ENCODE measurements around the gene MLANA.

MLANA gene

DNA sequence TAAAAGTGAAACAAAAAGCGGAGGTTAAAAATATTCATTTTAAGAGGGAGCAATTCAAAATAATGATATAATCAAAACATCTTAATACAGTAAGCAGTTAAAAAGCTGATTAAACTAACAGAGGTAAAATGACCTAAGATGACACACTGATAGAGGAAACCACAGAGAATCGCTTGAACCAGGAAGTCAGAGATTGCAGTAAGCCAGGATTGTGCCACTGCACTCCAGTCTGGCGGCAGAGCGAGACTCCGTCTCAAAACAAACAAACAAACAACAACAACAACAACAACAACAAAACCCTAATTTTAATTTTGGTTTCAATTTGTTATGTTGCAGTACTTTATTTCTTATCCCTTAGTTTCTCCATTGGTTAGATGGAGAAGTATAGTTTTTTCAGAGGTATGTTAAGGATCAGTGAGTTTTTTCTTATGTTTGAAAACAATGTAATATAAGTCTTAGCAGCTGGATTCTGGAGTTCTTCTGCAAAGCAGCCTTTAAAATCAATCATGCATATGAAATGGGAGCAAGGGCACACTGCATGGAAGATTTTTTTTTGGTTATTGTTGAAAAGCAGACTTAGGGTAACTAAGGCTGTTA lies 58.5 kb downstream of the MLANA start:
- TF ChIP-seq, protein P1, sequence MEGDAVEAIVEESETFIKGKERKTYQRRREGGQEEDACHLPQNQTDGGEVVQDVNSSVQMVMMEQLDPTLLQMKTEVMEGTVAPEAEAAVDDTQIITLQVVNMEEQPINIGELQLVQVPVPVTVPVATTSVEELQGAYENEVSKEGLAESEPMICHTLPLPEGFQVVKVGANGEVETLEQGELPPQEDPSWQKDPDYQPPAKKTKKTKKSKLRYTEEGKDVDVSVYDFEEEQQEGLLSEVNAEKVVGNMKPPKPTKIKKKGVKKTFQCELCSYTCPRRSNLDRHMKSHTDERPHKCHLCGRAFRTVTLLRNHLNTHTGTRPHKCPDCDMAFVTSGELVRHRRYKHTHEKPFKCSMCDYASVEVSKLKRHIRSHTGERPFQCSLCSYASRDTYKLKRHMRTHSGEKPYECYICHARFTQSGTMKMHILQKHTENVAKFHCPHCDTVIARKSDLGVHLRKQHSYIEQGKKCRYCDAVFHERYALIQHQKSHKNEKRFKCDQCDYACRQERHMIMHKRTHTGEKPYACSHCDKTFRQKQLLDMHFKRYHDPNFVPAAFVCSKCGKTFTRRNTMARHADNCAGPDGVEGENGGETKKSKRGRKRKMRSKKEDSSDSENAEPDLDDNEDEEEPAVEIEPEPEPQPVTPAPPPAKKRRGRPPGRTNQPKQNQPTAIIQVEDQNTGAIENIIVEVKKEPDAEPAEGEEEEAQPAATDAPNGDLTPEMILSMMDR (IDR thresholded peaks at IDR 0.05; ENCODE audit: control insufficient read depth, insufficient read depth, low read depth, low read length, missing control alignments): no peak
- no peak for DNase-seq (ENCODE audit: low read depth)
- no peak overlapping the region for H3K4me3 ChIP-seq (ENCODE audit: control insufficient read depth, low read depth, low read length)

DNA sequence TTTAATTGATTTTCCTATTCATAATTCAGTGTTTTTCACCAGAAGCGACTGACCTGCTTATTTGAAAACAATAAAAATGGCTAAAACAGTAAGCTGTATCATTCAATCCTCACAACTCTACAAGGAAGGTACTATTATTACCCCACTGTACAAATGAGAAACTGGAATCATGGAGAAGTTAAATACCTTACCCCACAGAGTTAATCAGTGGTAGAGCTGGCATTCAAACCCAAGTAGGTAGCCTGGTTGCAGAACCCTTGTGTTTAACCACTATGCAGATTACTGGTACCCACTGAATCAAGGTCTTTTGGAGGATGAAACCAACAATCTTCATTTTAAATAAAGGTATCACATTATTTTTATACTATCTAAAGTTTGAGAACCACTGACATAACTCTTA lies 59.6 kb downstream of the MLANA start:
- TF ChIP-seq, protein P1 (IDR thresholded peaks at IDR 0.05; ENCODE audit: control insufficient read depth, insufficient read depth, low read depth, low read length, missing control alignments): no peak
- no peak for DNase-seq (ENCODE audit: low read depth)
- H3K4me3 ChIP-seq (ENCODE audit: control insufficient read depth, low read depth, low read length): no peak overlapping the region

DNA sequence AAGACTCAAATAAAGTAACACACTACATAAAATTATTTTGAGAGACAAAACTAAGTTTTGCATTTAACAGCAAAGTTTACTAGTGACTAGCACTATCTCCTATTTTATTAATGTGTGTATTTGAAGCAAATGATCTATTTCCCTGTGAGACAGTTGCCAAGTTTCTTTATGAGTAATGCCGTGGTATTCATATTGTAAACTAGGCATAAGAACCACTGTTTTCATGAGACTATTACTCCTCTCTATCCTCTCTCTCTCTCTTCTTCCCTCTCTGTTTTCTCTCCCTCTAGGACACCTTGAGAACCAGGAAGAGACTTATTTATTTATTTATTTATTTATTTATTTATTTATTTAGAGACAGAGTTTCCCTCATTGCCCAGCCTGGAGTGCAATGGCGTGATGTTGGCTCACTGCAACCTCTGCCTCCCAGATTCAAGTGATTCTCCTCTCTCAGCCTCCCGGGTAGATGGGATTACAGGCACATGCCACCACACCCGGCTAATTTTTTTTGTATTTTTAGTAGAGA lies 61.1 kb downstream of the MLANA start:
- H3K4me3 ChIP-seq (ENCODE audit: control insufficient read depth, low read depth, low read length): no peak overlapping the region
- peak; percentile 21 for DNase-seq (ENCODE audit: low read depth)
- TF ChIP-seq, protein P1 (IDR thresholded peaks at IDR 0.05; ENCODE audit: control insufficient read depth, insufficient read depth, low read depth, low read length, missing control alignments): no peak

DNA sequence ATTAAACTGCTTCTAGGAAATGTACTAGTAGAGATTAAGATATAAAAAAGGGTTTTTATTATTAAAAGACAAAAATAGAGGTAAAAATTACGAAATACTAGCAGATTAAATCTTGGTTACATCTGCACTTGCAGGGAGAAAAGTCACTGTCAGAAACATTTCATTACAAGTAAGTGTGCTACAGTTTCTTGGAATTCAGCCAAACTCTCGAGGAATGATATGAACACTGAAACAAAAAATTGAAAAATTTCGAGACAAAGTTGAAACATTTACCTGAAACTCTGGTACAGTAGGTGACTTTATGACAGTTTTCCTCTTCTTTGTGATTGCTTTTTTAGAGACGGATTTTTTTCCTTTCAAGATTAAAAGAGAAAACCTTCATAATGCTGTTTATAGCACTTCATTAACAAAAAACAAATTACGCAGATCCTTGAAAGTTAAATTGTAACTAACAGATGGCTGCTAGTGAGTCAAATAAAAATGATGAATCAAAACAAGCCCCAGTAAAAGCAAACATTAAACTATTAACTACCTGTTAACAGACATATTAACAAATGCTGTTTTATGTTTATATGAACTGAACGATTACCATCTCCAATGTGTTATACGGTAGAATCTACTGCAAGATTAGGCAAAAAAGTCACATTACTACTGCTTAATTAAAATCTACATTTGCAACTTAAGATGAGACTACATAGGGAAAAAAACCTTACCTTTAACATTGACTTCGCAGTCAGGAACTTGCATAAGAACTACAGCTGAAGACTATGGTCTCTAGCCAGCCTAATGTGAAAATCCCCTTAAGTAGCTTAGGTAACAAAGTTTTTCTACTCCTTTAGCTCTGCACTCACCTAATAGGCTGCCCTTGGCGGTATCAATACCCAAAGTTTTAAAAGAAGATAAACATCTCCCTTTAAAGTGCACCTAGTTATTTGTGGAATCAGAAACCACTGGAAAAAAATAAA lies 63.3 kb downstream of the MLANA start:
- no peak overlapping the region for H3K4me3 ChIP-seq (ENCODE audit: control insufficient read depth, low read depth, low read length)
- DNase-seq (ENCODE audit: low read depth): no peak
- TF ChIP-seq, protein P1 (IDR thresholded peaks at IDR 0.05; ENCODE audit: control insufficient read depth, insufficient read depth, low read depth, low read length, missing control alignments): no peak

DNA sequence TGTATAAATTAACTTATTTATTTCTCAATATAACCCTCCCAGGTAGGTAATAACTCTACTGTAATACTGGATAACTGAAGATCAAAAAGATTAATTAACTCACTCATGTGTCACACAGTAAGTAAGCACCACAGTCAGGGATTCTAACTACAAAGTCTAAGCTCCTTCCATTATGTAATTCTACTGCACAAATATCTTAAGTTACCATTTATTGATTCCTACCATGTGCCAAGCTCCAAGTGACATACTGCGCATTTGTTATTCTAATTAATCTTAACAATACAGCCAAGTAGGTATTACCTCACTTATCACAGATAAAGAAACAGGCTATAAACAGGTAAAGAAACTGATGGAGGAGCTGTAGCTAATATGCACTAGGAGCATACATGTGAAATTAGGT lies 66.5 kb downstream of the MLANA start:
- H3K4me3 ChIP-seq (ENCODE audit: control insufficient read depth, low read depth, low read length): no peak overlapping the region
- TF ChIP-seq, protein P1 (IDR thresholded peaks at IDR 0.05; ENCODE audit: control insufficient read depth, insufficient read depth, low read depth, low read length, missing control alignments): no peak
- no peak for DNase-seq (ENCODE audit: low read depth)

DNA sequence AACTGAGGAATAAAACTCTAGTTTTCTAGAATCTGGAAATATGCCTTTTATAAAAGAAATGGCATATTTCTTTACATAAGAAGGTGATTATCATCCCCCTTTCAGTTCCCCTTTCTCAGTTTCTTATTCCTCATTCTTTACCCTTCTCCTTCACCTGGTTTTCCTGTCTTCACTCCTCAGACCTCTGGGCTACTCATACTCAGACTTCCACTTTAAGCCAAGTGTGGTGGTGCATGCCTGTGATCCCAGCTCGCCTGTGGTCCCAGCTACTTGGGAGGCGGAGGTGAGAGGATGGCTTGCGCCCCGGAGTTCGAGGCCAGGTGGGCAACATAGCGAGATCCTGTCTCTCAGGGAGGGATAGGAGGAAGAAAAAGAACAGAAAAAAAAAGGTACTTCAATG lies 67.6 kb downstream of the MLANA start:
- no peak for DNase-seq (ENCODE audit: low read depth)
- TF ChIP-seq, protein P1 (IDR thresholded peaks at IDR 0.05; ENCODE audit: control insufficient read depth, insufficient read depth, low read depth, low read length, missing control alignments): no peak
- no peak overlapping the region for H3K4me3 ChIP-seq (ENCODE audit: control insufficient read depth, low read depth, low read length)
